ENCODE data around the gene LAMA3. TPM values are rescaled to one million over a fixed set of nuclear protein-coding genes. Genes with fewer than 3 reads are reported as not detected.
A peak's percentile ranks its signal among the peaks of the same experiment; 100 is the strongest.

Gene LAMA3
- total RNA-seq, 4 donors from 2014 or later = 46.5 to 75.4 (median 57.4) TPM

DNA sequence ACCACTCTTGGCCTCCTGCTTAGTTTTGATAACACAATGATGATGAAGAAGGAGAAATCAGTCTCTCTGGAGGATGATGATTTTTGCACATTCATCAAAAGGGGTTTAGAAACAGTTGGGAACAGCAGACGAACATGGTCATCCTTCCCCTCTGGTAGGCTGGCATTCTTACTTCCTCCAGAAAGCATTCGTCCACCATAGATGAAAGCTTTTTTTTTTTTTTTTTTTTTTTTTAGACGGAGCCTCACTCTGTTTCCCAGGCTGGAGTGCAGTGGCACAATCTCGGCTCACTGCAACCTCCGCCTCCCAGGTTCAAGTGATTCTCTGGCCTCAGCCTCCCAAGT is 281.8 kb downstream of the LAMA3 start:
- Histone ChIP-seq H3K27me3 (no peaks in the 10 kb centered on the region), H3K4me3 (no peak overlapping the region), H3K27ac (no peak overlapping the region), H3K36me3 (no peaks in the 10 kb centered on the region), H3K9me3 (no peaks in the 10 kb centered on the region), H3K4me1 (no peaks in the 10 kb centered on the region)
- TF ChIP-seq, protein P1, sequence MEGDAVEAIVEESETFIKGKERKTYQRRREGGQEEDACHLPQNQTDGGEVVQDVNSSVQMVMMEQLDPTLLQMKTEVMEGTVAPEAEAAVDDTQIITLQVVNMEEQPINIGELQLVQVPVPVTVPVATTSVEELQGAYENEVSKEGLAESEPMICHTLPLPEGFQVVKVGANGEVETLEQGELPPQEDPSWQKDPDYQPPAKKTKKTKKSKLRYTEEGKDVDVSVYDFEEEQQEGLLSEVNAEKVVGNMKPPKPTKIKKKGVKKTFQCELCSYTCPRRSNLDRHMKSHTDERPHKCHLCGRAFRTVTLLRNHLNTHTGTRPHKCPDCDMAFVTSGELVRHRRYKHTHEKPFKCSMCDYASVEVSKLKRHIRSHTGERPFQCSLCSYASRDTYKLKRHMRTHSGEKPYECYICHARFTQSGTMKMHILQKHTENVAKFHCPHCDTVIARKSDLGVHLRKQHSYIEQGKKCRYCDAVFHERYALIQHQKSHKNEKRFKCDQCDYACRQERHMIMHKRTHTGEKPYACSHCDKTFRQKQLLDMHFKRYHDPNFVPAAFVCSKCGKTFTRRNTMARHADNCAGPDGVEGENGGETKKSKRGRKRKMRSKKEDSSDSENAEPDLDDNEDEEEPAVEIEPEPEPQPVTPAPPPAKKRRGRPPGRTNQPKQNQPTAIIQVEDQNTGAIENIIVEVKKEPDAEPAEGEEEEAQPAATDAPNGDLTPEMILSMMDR (IDR thresholded peaks at IDR 0.05) = no peak
- no peak for TF ChIP-seq POLR2A (IDR thresholded peaks at IDR 0.05)
- no peak for DNase-seq
- intact Hi-C loops (cut with DNase I; ENCODE audit: low total_unique reads) = no loop called here

GRCh38 chr18:23971666-23972230 is 282.5 kb downstream of the LAMA3 start:
- Histone ChIP-seq H3K27ac (peak overlapping the region in 1 of 2 donors; percentile 53), H3K4me3 (no peak overlapping the region), H3K4me1 (no peaks in the 10 kb centered on the region), H3K36me3 (no peaks in the 10 kb centered on the region), H3K9me3 (no peaks in the 10 kb centered on the region), H3K27me3 (no peaks in the 10 kb centered on the region)
- DNase-seq = no peak
- intact Hi-C loops (cut with DNase I; ENCODE audit: low total_unique reads) = no loop called here
- TF ChIP-seq, protein P1 (IDR thresholded peaks at IDR 0.05) = no peak
- TF ChIP-seq POLR2A (IDR thresholded peaks at IDR 0.05) = no peak

GRCh38 chr18:23972453-23972852 is 283.2 kb downstream of the LAMA3 start:
- no peak overlapping the region for H3K4me3 ChIP-seq
- peak overlapping the region in 1 of 2 donors; percentile 53 for H3K27ac ChIP-seq
- TF ChIP-seq, protein P1 (IDR thresholded peaks at IDR 0.05) = no peak
- no peak for TF ChIP-seq POLR2A (IDR thresholded peaks at IDR 0.05)
- no peaks in the 10 kb centered on the region for H3K36me3 ChIP-seq
- no peak for DNase-seq
- H3K27me3 ChIP-seq = no peaks in the 10 kb centered on the region
- intact Hi-C loops (cut with DNase I; ENCODE audit: low total_unique reads) = no loop called here
- no peaks in the 10 kb centered on the region for H3K9me3 ChIP-seq
- no peaks in the 10 kb centered on the region for H3K4me1 ChIP-seq

- intact Hi-C loops (cut with DNase I; ENCODE audit: low total_unique reads) = no loop called here
- no peak overlapping the region for H3K4me3 ChIP-seq
- no peaks in the 10 kb centered on the region for H3K36me3 ChIP-seq
- no peaks in the 10 kb centered on the region for H3K4me1 ChIP-seq
- no peaks in the 10 kb centered on the region for H3K27me3 ChIP-seq
- no peak overlapping the region for H3K27ac ChIP-seq
- no peak for DNase-seq
- H3K9me3 ChIP-seq = no peaks in the 10 kb centered on the region
- TF ChIP-seq, protein P1 (IDR thresholded peaks at IDR 0.05) = no peak
- TF ChIP-seq POLR2A (IDR thresholded peaks at IDR 0.05) = no peak
Observed at GRCh38 chr18:23977103-23977502, 287.9 kb downstream of the LAMA3 start.

- no peaks in the 10 kb centered on the region for H3K36me3 ChIP-seq
- intact Hi-C loops (cut with DNase I; ENCODE audit: low total_unique reads) = no loop called here
- no peaks in the 10 kb centered on the region for H3K4me1 ChIP-seq
- H3K27me3 ChIP-seq = no peaks in the 10 kb centered on the region
- no peaks in the 10 kb centered on the region for H3K9me3 ChIP-seq
- H3K27ac ChIP-seq = no peak overlapping the region
- TF ChIP-seq, protein P1 (IDR thresholded peaks at IDR 0.05) = no peak
- no peak for TF ChIP-seq POLR2A (IDR thresholded peaks at IDR 0.05)
- no peak overlapping the region for H3K4me3 ChIP-seq
- DNase-seq = no peak
Observed at GRCh38 chr18:23977719-23978483, 288.6 kb downstream of the LAMA3 start.
